WERI-Rb-1 (cell line): ENCODE results near the gene PHLDB2.

Source experiments
- DNase-seq: peaks from one replicate; pipeline ENCODE4 v3.0.0-alpha.2; 2020
- H3K27ac ChIP-seq: fragments of 250-450 bp; sonication (Bioruptor Pico); 2 replicates; pipeline ENCODE4 v1.5.1; 2020; ENCODE audit warnings: mild to moderate bottlenecking, moderate library complexity
- H3K27me3 ChIP-seq: fragments of 250-450 bp; sonication (Bioruptor Pico); 2 replicates; pipeline ENCODE4 v1.5.1; 2021; ENCODE audit warnings: mild to moderate bottlenecking, low read depth, moderate library complexity; ENCODE audit not compliant: insufficient read depth, severe bottlenecking
- H3K36me3 ChIP-seq: fragments of 250-450 bp; sonication (Bioruptor Pico); 2 replicates; pipeline ENCODE4 v1.5.1; 2020; ENCODE audit warnings: mild to moderate bottlenecking, moderate library complexity
- H3K4me3 ChIP-seq: 2 replicates; pipeline ENCODE4 v1.5.1; 2011; ENCODE audit warnings: low read depth, mild to moderate bottlenecking, control low read depth, low read length
- H3K9me3 ChIP-seq: fragments of 250-450 bp; sonication (Bioruptor Pico); 2 replicates; pipeline ENCODE4 v1.5.1; 2021; ENCODE audit warnings: mild to moderate bottlenecking, moderate library complexity; ENCODE audit not compliant: severe bottlenecking
- CTCF ChIP-seq: IDR thresholded peaks from 2 replicates; pipeline ENCODE4 v1.5.1; 2011; ENCODE audit warnings: low read depth, mild to moderate bottlenecking, control low read depth, inconsistent platforms, low read length

Gene PHLDB2

GRCh38 chr3:111857474-111857873, 1.6 kb upstream of the PHLDB2 start:
- H3K4me3 ChIP-seq, result no peak overlapping the region
- TF ChIP-seq CTCF, result no peak
- H3K27ac ChIP-seq, result no peak overlapping the region
- H3K9me3 ChIP-seq, result no peaks in the 10 kb centered on the region
- no peak for DNase-seq
- H3K27me3 ChIP-seq, result no peaks in the 10 kb centered on the region
- H3K36me3 ChIP-seq, result no peaks in the 10 kb centered on the region

DNA sequence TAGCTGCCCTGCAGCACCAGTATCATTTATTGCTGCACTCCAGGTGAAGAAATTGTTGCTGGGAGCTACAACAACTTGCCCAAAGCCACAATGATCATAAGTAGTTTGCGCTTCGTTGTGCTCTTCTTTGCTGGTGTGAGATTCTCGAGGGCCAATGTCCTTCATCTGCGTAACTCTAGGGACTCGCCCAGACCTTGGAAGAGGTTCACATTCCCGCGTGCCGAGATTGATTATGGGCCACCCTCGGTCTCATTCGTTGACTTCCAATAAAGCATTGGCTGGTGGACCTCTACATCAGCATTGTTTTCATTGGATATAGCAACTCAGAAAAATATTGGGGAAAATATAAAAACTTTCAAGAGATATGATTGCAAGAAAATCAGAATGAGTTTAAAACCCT, 423 bp upstream of the PHLDB2 start:
- Histone ChIP-seq H3K27me3 (no peaks in the 10 kb centered on the region), H3K27ac (no peak overlapping the region), H3K4me3 (peak overlapping the region; percentile 85), H3K36me3 (no peaks in the 10 kb centered on the region), H3K9me3 (no peaks in the 10 kb centered on the region)
- no peak for TF ChIP-seq CTCF
- no peak for DNase-seq

GRCh38 chr3:111859974-111860859, 1.2 kb downstream of the PHLDB2 start:
- peak; percentile 39; the same call in 1 of the 2 replicates for TF ChIP-seq CTCF
- DNase-seq, result peak; percentile 83
- H3K27ac ChIP-seq, result peak overlapping the region; percentile 33
- no peaks in the 10 kb centered on the region for H3K36me3 ChIP-seq
- no peaks in the 10 kb centered on the region for H3K9me3 ChIP-seq
- no peaks in the 10 kb centered on the region for H3K27me3 ChIP-seq
- peak overlapping the region; percentile 85 for H3K4me3 ChIP-seq

GRCh38 chr3:111861391-111861790, 2.3 kb downstream of the PHLDB2 start:
- DNase-seq, result no peak
- Histone ChIP-seq H3K36me3 (no peaks in the 10 kb centered on the region), H3K9me3 (no peaks in the 10 kb centered on the region), H3K27me3 (no peaks in the 10 kb centered on the region), H3K27ac (no peak overlapping the region), H3K4me3 (no peak overlapping the region)
- no peak for TF ChIP-seq CTCF

DNA sequence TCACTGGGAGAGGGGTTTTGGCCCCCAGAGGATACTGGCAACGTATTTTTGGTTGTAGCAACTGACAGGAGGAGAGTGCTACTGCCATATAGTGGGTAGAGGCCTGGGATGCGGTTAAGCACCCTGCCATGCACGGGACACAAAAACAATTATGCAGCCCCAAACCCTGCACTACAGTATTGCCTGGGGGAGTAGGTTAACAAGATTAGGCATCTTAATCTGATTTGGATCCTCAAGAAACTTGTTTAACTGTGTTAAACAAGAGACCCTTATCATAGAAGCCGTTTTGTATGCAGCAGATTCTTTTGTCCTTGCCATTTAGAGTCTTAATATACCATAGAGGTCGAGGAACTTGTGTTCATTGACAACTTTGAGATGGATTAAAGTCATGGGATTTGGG, 3.4 kb downstream of the PHLDB2 start:
- Histone ChIP-seq H3K36me3 (no peaks in the 10 kb centered on the region), H3K9me3 (no peaks in the 10 kb centered on the region), H3K4me3 (no peak overlapping the region; the same call in 1 of the 2 replicates), H3K27me3 (no peaks in the 10 kb centered on the region), H3K27ac (peak overlapping the region; percentile 75)
- no peak for TF ChIP-seq CTCF
- peak; percentile 26 for DNase-seq
